Activated T-helper 17 cell treated with anti-CD3 and anti-CD28 coated beads, Interleukin-2, amount 50 U/mL, for 72 hours (primary cell): Measurements from ENCODE around the gene DNTT. TPM values are rescaled to one million over a fixed set of nuclear protein-coding genes. Genes with fewer than 3 reads are reported as not detected.

Experiments used
- ATAC-seq: fragments of 150-1000 bp; cut with Tn5 transposase; replicated peaks from 2 replicates; pipeline ENCODE4 v1.10.0; 2021; ENCODE audit warnings: mild to moderate bottlenecking, moderate library complexity
- H3K27ac Mint-ChIP-seq: one replicate; pipeline ENCODE4 v1.8.0; 2022; ENCODE audit warnings: mixed read lengths
- H3K27me3 Mint-ChIP-seq: one replicate; pipeline ENCODE4 v1.8.0; 2022; ENCODE audit warnings: mixed read lengths
- H3K36me3 Mint-ChIP-seq: one replicate; pipeline ENCODE4 v1.8.0; 2022; ENCODE audit warnings: low read depth, mild to moderate bottlenecking, mixed read lengths
- H3K4me1 Mint-ChIP-seq: one replicate; pipeline ENCODE4 v1.8.0; 2022; ENCODE audit warnings: mixed read lengths
- H3K4me3 Mint-ChIP-seq: one replicate; pipeline ENCODE4 v1.8.0; 2022; ENCODE audit warnings: mild to moderate bottlenecking, mixed read lengths
- H3K9me3 Mint-ChIP-seq: one replicate; pipeline ENCODE4 v1.8.0; 2022; ENCODE audit warnings: mixed read lengths
- total RNA-seq, 2 donors: library from RNA; stranded (reverse); gene quantifications; one replicate each; pipeline ENCODE4 v1.2.3, GENCODE V29; 2022

DNTT gene
- total RNA-seq, 2 donors from 2014 or later, result not detected

DNA sequence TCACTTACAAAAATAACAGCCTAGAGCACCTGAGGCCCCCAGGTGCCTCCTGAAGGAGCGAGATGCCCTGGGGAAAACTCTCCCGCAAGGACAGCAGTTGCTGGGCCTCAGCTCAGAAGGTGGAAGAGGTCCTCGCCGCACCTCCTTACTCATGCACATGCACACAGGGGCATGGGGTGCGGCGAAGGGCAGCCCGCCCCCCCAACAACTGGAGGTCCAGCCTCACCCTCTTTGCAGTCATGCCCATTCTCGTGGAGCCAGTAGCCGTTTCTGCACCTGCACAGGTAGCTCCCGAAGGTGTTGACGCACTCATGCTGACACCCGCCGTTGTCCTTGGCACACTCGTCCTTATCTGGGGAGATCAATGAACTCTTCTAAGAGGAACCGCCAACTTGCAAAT, 74.5 kb downstream of the DNTT start:
- no peaks in the 10 kb centered on the region for H3K9me3 Mint-ChIP-seq
- H3K27me3 Mint-ChIP-seq, result peaks cover 26% of the 10 kb centered on the region
- no peaks in the 10 kb centered on the region for H3K36me3 Mint-ChIP-seq
- no peak for ATAC-seq
- H3K4me1 Mint-ChIP-seq, result peaks cover 11% of the 10 kb centered on the region
- no peak overlapping the region for H3K4me3 Mint-ChIP-seq
- H3K27ac Mint-ChIP-seq, result no peak overlapping the region

DNA sequence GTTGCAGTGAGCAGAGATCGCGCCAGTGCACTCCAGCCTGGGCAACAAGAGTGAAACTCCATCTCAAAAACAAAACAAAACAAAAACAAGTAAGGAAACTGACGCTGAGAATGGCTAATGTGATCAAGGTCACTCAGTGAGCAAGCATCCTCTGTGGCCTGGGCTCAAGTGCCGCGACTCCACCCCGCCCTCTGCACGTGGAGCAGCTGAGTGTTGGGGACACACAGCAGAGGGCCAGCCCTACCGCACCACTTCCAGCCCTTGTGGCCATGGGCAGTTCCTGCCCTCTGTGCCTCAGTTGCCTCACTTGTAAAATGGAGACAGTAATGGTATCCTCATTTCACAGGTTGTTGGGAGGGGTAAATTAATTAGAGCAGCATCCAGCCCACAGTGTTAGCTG, 75.5 kb downstream of the DNTT start:
- peaks cover 20% of the 10 kb centered on the region for H3K27me3 Mint-ChIP-seq
- H3K36me3 Mint-ChIP-seq, result no peaks in the 10 kb centered on the region
- no peaks in the 10 kb centered on the region for H3K9me3 Mint-ChIP-seq
- H3K4me1 Mint-ChIP-seq, result peaks cover 6% of the 10 kb centered on the region
- ATAC-seq, result no peak
- no peak overlapping the region for H3K27ac Mint-ChIP-seq
- no peak overlapping the region for H3K4me3 Mint-ChIP-seq

DNA sequence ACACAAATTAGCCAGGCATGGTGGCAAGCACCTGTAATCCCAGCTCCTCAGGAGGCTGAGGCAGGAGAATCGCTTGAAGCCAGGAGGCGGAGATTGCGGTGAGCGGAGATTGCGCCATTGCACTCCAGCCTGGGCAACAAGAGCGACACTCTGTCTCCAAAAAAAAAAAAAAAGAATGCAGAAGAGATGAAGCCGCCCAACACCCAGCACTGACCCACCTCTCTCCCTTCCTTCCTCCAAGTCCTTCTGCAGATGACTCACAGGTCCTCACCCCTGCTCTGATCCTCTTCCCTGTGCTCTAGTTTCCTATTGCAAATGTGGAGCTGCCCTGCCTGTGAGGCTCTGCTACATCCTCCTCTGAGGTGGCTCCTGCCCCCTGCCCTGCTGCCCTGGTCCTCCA, 76.6 kb downstream of the DNTT start:
- Mint-ChIP-seq H3K4me1 (peaks cover under 1% of the 10 kb centered on the region), H3K9me3 (no peaks in the 10 kb centered on the region), H3K27ac (no peak overlapping the region), H3K27me3 (peaks cover 20% of the 10 kb centered on the region), H3K4me3 (no peak overlapping the region), H3K36me3 (no peaks in the 10 kb centered on the region)
- ATAC-seq, result no peak

DNA sequence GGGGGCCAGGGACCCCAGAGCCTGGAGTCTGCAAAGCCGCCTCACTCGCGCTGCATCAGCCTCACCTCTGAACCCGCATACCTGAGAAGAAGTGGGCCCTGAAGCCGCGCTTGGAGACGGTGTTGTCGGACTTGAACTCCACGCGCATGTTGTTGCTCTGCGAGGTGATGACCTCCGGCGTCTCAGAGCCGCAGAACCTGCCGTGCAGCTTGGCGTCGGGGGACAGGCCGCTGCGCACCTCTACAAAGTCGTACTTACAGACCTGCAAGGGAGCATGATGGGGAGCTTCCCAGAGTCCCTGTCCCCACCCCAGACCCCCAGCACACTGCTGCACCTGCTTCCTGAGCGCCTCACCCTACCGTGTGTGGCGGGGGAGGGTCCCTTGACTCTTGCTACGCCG, 80.3 kb downstream of the DNTT start:
- Mint-ChIP-seq H3K27me3 (peaks cover 16% of the 10 kb centered on the region), H3K9me3 (no peaks in the 10 kb centered on the region), H3K4me1 (no peaks in the 10 kb centered on the region), H3K27ac (no peak overlapping the region), H3K4me3 (no peak overlapping the region), H3K36me3 (no peaks in the 10 kb centered on the region)
- no peak for ATAC-seq

GRCh38 chr10:96387161-96387560, 82.9 kb downstream of the DNTT start:
- Mint-ChIP-seq H3K36me3 (no peaks in the 10 kb centered on the region), H3K4me1 (no peaks in the 10 kb centered on the region), H3K9me3 (no peaks in the 10 kb centered on the region), H3K4me3 (no peak overlapping the region), H3K27ac (no peak overlapping the region), H3K27me3 (peaks cover 12% of the 10 kb centered on the region)
- ATAC-seq, result no peak

DNA sequence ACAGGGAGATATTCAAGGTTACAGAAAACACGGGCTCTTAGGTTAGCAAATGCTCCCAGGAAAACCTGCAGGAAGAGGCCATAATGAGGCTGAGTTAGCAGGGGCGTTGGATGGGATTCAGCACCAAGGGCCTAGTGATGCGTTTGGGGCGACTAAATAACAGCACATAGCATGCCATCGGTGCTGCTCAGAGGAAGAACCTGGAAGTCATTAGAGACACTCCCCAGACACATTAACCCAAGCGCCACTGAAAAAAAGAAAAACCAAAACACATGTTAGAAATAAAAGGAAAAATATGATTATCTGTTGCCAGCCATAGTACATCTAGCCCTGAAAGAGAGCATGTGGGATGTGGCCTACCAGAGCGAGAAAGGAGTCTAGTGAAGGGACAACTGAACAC, 83.4 kb downstream of the DNTT start:
- no peaks in the 10 kb centered on the region for H3K36me3 Mint-ChIP-seq
- H3K4me3 Mint-ChIP-seq, result no peak overlapping the region
- no peak for ATAC-seq
- H3K27ac Mint-ChIP-seq, result no peak overlapping the region
- H3K27me3 Mint-ChIP-seq, result peaks cover 10% of the 10 kb centered on the region
- no peaks in the 10 kb centered on the region for H3K4me1 Mint-ChIP-seq
- H3K9me3 Mint-ChIP-seq, result no peaks in the 10 kb centered on the region

Other genes with a start within 250 kb of the DNTT start
- 10 to 100 TPM; 14.8 to 17.3 TPM for gene ZNF518A, start 174.1 kb upstream of the DNTT start, total RNA-seq
- not detected for gene BLNK, start 32.9 kb upstream of the DNTT start, total RNA-seq
- not detected for gene OPALIN, start 54.6 kb downstream of the DNTT start, total RNA-seq
- not detected for gene TLL2, start 209.5 kb downstream of the DNTT start, total RNA-seq